ENCODE data around the gene GRN. TPM values are rescaled to one million over a fixed set of nuclear protein-coding genes. Genes with fewer than 3 reads are reported as not detected.

The GRN gene
- total RNA-seq, 8 experiments from 2014 or later: 19.0 to 448 (median 77.5) TPM

GRCh38 chr17:44314031-44314430, 31.1 kb upstream of the GRN start:
- WGBS, 10 experiments: 0 to 96% (median 78%) methylated on average over 2 to 6 of the region's 7 CpGs; no CpG with 5 or more reads in 2 of the 10 experiments
- H3K27ac ChIP-seq: no peak overlapping the region
- ATAC-seq (replicated peaks in 6 of 8): no peak
- H3K4me1 ChIP-seq (replicated peaks in 1 of 2): peaks cover 25 to 39% of the 10 kb centered on the region in 2 donors
- in situ Hi-C loops (cut with MboI; ENCODE audit: low pct_unique_long_range_greater_than_20kb in 2 of 9, low sequenced_read_pairs in 9 of 9, unreplicated experiment in 9 of 9): loop anchor here in 1 of 9 experiments (10.0 kb wide), 1 partner anchor 89 kb away; no protein-coding TSS in a partner anchor
- no peak overlapping the region for H3K4me3 ChIP-seq

- in situ Hi-C loops (cut with MboI; ENCODE audit: low pct_unique_long_range_greater_than_20kb in 2 of 9, low sequenced_read_pairs in 9 of 9, unreplicated experiment in 9 of 9): loop anchor here in 1 of 9 experiments (10.0 kb wide), 1 partner anchor 90 kb away; no protein-coding TSS in a partner anchor
- WGBS, 10 experiments: 17 to 100% methylated on average over 1 of the region's 11 CpGs; no CpG with 5 or more reads in 8 of the 10 experiments
- ATAC-seq (replicated peaks in 6 of 8): no peak
- peaks cover 25 to 38% of the 10 kb centered on the region in 2 donors for H3K4me1 ChIP-seq (replicated peaks in 1 of 2)
- no peak overlapping the region for H3K27ac ChIP-seq
- no peak overlapping the region for H3K4me3 ChIP-seq
These were observed 30.6 kb upstream of the GRN start for GRCh38 chr17:44314524-44314868.

DNA sequence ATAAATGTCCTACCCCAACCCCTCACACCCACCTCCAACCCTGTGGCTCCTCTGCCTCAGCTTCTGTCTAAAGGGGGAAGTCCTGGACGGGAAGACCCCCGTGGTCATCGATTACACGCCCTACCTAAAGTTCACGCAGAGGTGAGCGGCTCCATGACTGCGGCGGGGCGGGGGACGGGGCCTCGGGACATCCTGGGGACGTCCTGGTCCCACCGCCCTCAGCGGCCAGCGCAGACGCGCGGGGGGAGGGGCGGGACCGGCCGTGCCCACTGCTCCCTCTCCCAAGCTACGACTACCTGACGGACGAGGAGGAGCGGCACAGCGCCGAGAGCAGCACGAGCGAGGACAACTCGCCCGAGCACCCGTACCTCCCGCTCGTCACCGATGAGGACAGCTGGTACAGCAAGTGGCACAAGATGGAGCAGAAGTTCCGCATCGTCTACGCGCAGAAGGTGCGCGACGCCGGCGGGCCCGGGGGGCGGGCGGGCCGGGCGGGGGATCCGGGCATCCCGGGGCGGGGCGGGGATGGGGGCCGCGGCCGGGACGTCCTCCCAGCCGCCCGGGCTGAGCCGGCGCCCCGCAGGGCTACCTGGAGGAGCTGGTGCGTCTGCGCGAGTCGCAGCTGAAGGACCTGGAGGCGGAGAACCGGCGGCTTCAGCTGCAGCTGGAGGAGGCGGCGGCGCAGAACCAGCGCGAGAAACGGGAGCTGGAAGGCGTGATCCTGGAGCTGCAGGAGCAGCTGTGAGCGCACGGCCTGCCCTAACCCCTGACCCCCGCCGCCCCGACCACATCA, 30.0 kb upstream of the GRN start:
- Histone ChIP-seq H3K27ac (no peak overlapping the region), H3K4me1 (replicated peaks in 1 of 2) (peaks cover 22 to 32% of the 10 kb centered on the region in 2 donors), H3K4me3 (peak overlapping the region; percentile 14 to 29 (median 22))
- in situ Hi-C loops (cut with MboI; ENCODE audit: low pct_unique_long_range_greater_than_20kb in 2 of 9, low sequenced_read_pairs in 9 of 9, unreplicated experiment in 9 of 9): loop anchor here in 1 of 9 experiments (10.0 kb wide), 1 partner anchor 90 kb away; no protein-coding TSS in a partner anchor
- peak; percentile 58 to 82 (median 62) for ATAC-seq (replicated peaks in 6 of 8)
- no CpG with 5 or more reads among the region's 81 CpGs for WGBS, 10 experiments

- Histone ChIP-seq H3K4me3 (peak overlapping the region in 3 of 5 donors; percentile 20 to 29 (median 27)), H3K4me1 (replicated peaks in 1 of 2) (peaks cover 12 to 23% of the 10 kb centered on the region in 2 donors), H3K27ac (no peak overlapping the region)
- ATAC-seq (replicated peaks in 6 of 8): peak in 1 of 8 experiments; percentile 17
- in situ Hi-C loops (cut with MboI; ENCODE audit: low pct_unique_long_range_greater_than_20kb in 2 of 9, low sequenced_read_pairs in 9 of 9, unreplicated experiment in 9 of 9): loop anchor here in 1 of 9 experiments (10.0 kb wide), 1 partner anchor 91 kb away; no protein-coding TSS in a partner anchor
- WGBS, 10 experiments: 0 to 47% (median 10%) methylated on average over 3 to 12 of the region's 38 CpGs; no CpG with 5 or more reads in 3 of the 10 experiments
These were observed 29.1 kb upstream of the GRN start for GRCh38 chr17:44315760-44316731.

- in situ Hi-C loops (cut with MboI; ENCODE audit: low pct_unique_long_range_greater_than_20kb in 2 of 9, low sequenced_read_pairs in 9 of 9, unreplicated experiment in 9 of 9): loop anchor here in 1 of 9 experiments (10.0 kb wide), 1 partner anchor 93 kb away; no protein-coding TSS in a partner anchor
- WGBS, 10 experiments: 69 to 100% (median 87%) methylated on average over 1 to 3 of the region's 6 CpGs; no CpG with 5 or more reads in 4 of the 10 experiments
These were observed 27.6 kb upstream of the GRN start for GRCh38 chr17:44317545-44317944.

GRCh38 chr17:44318077-44318892, 26.8 kb upstream of the GRN start:
- Histone ChIP-seq H3K27ac (no peak overlapping the region), H3K4me1 (replicated peaks in 1 of 2) (peaks cover 10 to 14% of the 10 kb centered on the region in 2 donors), H3K4me3 (no peak overlapping the region)
- WGBS, 10 experiments: 81 to 100% (median 90%) methylated on average over 1 to 5 of the region's 15 CpGs; no CpG with 5 or more reads in 5 of the 10 experiments
- no peak for ATAC-seq (replicated peaks in 6 of 8)
- in situ Hi-C loops (cut with MboI; ENCODE audit: low pct_unique_long_range_greater_than_20kb in 2 of 9, low sequenced_read_pairs in 9 of 9, unreplicated experiment in 9 of 9): loop anchor here in 1 of 9 experiments (10.0 kb wide), 1 partner anchor 93 kb away; no protein-coding TSS in a partner anchor

More at GRCh38 chr17:44317545-44317944, 27.6 kb upstream of the GRN start:
- no peak for ATAC-seq (replicated peaks in 6 of 8)
- Histone ChIP-seq H3K27ac (no peak overlapping the region), H3K4me1 (replicated peaks in 1 of 2) (peaks cover 10 to 14% of the 10 kb centered on the region in 2 donors), H3K4me3 (no peak overlapping the region)

DNA sequence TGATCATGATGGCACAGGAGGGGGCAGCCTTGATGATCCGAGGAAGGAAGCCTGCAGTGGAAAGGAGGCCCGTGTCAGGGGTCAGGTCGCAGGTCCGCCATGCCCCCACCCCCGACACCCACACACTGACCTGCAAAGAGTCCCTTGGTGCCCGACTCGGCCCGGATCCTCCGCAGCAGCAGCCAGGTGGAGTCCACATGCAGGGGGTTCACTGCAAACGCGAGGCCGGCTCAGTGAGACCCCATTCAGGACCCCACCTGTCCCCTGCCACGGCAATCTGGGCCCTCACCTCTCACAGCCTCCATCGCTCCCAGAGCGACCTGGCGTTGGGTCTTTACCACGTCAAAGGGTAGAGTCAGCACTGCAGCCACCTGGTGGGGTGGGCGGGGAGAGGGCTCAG, 25.0 kb upstream of the GRN start:
- H3K27ac ChIP-seq: no peak overlapping the region
- WGBS, 10 experiments: 80 to 100% (median 90%) methylated on average over 1 to 7 of the region's 18 CpGs; no CpG with 5 or more reads in 5 of the 10 experiments
- H3K4me3 ChIP-seq: no peak overlapping the region
- in situ Hi-C loops (cut with MboI; ENCODE audit: low pct_unique_long_range_greater_than_20kb in 2 of 9, low sequenced_read_pairs in 9 of 9, unreplicated experiment in 9 of 9): loop anchor here in 4 of 9 experiments (10.0 kb wide), 2 partner anchors 95 to 105 kb away; partner anchors contain the start of gene UBTF (in 3 of the 4)
- H3K4me1 ChIP-seq (replicated peaks in 1 of 2): peaks cover 13% of the 10 kb centered on the region in 2 donors
- no peak for ATAC-seq (replicated peaks in 6 of 8)

DNA sequence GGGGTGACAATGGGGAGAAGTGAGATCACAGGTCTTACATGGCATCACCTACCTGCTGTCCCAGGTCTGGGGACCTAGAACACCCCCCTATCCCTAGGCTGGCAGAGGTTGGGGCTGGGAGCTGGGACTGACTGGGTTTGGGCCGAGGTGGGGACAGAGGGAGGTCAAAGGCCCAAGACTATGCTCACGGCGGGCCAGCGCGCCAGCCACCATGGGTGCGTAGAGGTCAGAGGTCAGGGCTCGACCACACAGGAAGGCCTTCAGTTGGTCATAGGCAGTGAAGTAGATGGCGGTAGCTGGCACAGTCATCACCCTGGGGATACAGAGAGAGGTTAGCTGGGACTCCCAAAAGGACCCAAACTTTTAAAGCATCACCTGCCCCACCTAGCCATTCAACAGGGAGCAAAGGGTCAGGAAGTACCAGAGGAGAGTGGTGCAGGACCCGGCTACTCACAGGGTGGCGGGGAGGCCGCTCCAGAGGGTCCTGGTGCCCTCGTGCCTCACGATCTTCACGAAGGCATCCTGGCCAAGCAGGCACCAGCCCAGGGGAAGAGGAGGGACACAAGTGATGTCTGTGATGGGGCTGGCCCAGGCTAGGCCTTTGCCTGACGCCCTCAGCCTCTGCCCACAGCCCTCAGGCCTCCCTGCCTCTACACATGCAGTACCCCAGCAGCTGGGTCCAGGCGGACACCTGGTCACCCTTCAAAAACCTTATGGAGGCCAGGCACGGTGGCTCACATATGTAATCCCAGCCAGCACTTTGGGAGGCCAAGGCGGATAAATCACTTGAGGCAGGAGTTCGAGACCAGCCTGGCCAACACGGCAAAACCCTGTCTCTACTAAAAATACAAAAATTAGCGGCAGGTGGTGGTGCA, 23.6 kb upstream of the GRN start:
- ATAC-seq (replicated peaks in 6 of 8): no peak
- WGBS, 10 experiments: 80 to 100% (median 96%) methylated on average over 1 to 11 of the region's 21 CpGs; no CpG with 5 or more reads in 4 of the 10 experiments
- Histone ChIP-seq H3K4me1 (replicated peaks in 1 of 2) (peaks cover 4 to 11% of the 10 kb centered on the region in 2 donors), H3K27ac (no peak overlapping the region), H3K4me3 (no peak overlapping the region)
- in situ Hi-C loops (cut with MboI; ENCODE audit: low pct_unique_long_range_greater_than_20kb in 2 of 9, low sequenced_read_pairs in 9 of 9, unreplicated experiment in 9 of 9): loop anchor here in 4 of 9 experiments (10.0 kb wide), 2 partner anchors 97 to 107 kb away; partner anchors contain the start of gene UBTF (in 3 of the 4)

DNA sequence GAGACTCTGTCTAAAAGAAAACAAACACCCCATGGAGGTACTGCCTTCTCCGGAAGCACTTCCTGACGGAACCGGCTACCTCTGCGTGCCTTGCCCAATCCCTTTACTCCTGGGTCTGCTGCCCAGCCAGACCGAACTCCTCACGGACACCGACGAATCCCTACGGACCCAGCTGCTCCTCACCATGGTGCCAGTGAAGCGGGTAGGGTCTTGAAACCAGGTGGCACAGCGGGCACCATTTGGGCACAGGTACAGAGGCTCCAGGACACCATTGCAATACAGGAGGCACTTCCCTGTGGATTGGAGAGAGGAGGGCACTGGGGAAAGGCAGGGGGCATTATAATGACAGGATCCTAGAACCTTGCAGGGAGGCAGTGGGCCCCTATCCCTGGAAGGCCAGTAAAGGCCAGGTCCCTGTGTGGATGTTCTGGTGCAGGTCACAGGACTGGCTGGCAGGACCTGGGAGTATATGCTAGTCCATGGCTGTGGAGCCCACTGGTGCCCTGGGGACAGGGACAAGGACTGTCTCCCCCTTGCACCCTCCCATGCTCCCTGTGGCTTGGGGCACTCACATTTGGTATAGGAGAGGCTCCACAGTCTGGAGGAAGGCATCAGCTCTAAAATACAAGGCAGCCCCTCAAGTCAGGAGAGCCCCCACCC, 22.7 kb upstream of the GRN start:
- WGBS, 10 experiments: 90 to 100% (median 100%) methylated on average over 1 to 11 of the region's 11 CpGs; no CpG with 5 or more reads in 4 of the 10 experiments
- in situ Hi-C loops (cut with MboI; ENCODE audit: low pct_unique_long_range_greater_than_20kb in 2 of 9, low sequenced_read_pairs in 9 of 9, unreplicated experiment in 9 of 9): loop anchor here in 4 of 9 experiments (10.0 kb wide), 2 partner anchors 98 to 108 kb away; partner anchors contain the start of gene UBTF (in 3 of the 4)
- no peak overlapping the region for H3K4me3 ChIP-seq
- no peak overlapping the region for H3K27ac ChIP-seq
- peaks cover 4 to 11% of the 10 kb centered on the region in 2 donors for H3K4me1 ChIP-seq (replicated peaks in 1 of 2)
- no peak for ATAC-seq (replicated peaks in 6 of 8)

- WGBS, 10 experiments: 48 to 73% methylated on average over 5 to 7 of the region's 27 CpGs; no CpG with 5 or more reads in 8 of the 10 experiments
- peak in 1 of 8 experiments; percentile 3 for ATAC-seq (replicated peaks in 6 of 8)
- Histone ChIP-seq H3K27ac (no peak overlapping the region), H3K4me1 (replicated peaks in 1 of 2) (peaks cover 4 to 11% of the 10 kb centered on the region in 2 donors), H3K4me3 (peak overlapping the region; percentile 78 to 97 (median 86))
- in situ Hi-C loops (cut with MboI; ENCODE audit: low pct_unique_long_range_greater_than_20kb in 2 of 9, low sequenced_read_pairs in 9 of 9, unreplicated experiment in 9 of 9): loop anchor here in 4 of 9 experiments (10.0 kb wide), 2 partner anchors 99 to 109 kb away; partner anchors contain the start of gene UBTF (in 3 of the 4)
These were observed 21.6 kb upstream of the GRN start for GRCh38 chr17:44323359-44324091.
